AG08395 (cell line): ENCODE data around the gene F7.
"Not testable (repeated sequence)": the region's sequence is repeated elsewhere in the genome, so short reads cannot be mapped to it uniquely, and the experiment has no call there.

Experiments
- DNase-seq: peaks from one replicate; pipeline ENCODE4 v3.0.0; 2012; ENCODE audit warnings: mixed read lengths, low spot score

F7 gene

DNA sequence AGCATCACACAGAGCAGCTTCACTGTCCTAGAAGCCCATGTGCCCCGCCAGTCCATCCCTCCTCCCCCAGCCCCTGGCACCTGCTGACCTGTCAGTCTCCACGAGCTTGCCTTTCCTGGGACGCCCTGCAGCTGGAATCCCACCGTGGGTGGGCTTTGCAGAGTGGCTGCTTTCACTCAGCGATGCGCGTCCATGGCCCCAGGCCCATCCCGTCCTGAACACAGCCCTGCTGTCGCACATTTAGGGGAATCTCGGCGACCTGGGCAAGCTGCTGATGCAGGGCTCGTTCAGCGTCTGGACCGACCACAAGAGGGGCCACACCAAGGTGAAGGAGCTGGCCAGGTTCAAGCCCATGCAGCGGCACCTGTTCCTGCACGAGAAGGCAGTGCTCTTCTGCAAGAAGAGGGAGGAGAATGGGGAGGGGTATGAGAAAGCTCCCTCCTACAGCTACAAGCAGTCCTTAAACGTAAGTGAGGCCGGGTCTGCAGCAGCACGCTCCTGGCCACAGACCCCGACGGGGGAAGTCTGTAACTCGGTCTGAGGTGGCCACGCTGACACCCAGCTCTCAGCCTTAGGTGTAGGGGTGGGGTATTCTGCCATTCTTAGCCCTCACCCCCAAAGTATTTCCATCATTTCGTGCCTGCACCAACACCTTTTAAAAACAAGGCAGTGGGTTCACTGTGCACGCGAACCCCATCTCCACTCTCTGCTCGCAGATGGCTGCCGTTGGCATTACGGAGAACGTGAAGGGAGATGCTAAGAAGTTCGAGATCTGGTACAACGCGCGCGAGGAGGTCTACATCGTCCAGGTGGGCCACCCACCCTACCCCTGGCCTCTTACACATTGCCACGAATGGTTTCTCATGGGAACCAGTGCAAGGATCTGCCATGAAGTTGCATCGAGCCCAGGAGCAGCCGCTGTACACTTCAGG, 18.3 kb upstream of the F7 start:
- no peak for DNase-seq

DNA sequence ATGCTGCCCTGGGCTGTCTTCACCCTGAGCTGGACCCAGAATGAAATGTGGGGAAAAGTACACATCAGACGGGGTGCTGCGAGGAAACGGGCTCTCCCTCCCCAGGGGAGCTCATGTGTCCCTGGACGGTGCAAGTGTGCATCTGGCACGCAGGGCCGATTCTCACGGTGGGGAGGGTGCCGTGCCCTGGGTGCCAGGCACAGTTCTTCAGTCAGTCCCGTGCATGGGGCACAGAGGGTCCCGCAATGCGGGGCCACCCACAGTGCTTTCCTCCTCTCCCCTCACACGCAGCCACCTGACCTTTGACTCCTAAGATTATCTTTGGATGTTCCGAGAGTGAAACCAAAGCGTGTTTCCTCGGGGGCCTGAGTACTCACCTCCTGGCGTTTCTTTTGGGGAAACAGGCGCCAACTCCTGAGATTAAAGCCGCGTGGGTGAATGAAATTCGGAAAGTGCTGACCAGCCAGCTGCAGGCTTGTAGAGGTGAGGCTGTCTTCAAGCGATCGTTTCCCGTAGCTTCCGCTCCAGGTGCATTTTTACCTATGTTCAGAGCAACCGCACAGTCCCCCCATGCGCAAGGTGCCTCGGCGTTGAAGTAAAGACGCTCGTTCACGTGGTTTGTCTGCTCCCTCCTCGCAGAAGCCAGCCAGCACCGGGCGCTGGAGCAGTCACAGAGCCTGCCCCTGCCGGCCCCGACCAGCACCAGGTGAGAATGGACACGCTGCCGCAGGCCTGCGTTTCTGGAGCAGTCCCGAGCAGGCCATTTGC, 17.5 kb upstream of the F7 start:
- DNase-seq, result no peak

DNA sequence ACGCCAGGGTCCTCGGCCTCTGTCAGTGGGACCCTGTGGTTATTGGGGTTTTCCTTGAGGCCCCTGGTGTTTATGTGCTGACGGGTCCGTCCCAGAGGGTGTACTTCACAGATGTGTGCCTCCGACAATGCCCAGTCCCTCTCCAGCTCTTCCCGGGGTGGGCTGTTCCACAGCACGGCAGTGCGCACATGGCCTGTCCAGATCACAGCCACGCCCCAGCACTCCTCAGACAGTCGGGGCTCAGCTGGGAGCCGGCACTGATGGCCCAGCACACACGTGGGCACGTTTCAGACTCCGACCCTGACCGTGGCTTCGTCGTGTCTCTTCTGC, 16.9 kb upstream of the F7 start:
- no peak for DNase-seq

DNA sequence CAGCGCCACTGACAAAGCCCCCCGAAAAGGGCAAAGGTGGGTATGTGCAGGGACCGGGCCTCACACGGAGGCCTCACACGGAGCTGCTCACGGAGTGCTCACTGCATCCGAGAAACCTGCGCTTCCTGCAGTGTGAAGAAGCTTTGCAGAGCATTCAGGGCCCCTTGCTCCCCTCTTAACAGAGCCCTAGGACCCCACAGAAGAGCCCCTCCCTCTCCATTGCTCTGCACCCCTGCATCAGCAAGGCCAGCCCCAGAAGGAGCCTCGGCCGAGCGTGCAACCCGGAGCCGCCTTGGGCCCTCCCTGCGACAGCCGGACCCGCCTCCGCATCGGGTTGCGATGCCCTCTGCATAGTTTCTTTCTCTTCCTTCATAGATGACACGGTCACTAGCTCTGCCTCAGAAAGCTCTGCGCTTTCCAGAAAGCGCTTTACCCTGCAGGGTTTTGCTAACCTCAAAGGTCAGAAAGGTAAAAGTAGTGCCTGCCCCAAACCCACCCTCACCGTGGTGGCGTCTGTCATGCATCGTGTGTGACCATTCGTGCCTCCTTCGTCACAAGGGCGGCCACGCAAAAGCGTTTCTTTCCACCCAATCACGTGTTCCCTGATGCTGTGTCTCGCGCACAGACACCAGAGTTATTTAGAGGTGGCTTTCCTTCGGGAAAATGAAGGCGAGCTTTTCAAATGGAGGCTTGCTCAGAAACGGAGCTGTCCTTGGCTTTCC, 15.7 kb upstream of the F7 start:
- no peak for DNase-seq

DNA sequence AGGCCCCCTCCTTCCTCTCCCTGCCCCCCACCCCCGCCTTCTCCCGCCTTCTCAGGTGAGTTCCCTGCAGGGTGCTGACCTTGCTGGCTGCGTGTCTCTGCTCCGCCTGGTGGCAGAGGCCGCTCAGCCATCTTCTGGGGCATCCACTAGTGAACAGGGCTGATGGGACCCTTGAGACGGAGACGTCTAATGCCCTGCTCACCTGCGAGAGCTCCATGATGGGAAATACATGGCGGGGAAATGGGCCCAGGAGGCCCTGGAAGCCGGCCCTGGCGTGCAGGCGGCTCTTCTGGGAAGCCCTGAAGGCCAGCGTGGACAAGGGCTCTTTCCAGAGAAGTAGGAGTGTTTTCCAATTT, 15.2 kb upstream of the F7 start:
- no peak for DNase-seq

DNA sequence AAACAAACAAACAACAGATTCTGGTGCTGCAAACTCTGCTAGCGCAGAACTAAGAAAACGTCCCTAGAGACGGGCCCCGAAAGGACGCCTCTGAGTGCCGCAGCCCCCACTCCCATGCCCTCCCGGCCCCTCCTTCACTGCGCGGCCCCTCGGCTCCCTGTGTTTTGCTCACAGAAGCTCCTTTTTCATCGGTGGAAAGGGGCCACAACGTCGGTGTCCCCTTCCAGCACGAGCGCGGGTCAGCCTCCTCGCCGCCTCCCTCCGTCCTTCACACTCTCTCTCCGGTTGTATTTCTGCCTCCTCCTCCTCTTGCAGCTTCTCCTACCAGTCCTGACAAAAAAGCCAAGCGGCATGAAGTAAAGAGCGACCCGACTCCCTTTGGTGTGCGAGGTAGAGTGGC, 14.8 kb upstream of the F7 start:
- DNase-seq, result no peak

DNA sequence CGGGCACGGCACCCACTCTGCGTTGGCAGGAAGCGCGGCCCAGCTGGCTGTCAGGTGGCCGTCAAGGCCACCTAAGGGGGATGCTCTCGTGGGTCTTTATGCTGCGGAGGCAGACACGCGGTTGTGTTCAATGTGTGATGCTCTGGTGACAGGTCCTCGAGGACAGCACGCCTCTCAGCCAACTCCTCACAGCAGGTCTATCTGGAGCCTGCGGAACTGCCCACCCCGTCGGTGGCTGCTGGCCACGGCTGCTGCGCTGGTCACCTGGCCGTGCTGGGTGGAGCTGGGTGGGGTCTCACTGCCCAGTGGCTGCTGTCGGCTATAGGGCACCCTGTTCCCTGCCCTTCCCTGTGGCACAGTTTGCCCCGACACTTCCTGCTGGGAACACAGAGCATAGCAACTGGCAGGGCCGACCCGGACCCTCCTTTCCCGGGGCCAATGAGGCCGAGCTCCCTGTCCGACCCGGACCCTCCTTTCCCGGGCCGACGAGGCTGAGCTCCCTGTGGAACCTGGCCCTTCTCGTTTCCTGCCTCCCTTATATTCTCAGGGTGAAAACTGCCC, 14.3 kb upstream of the F7 start:
- no peak for DNase-seq

DNA sequence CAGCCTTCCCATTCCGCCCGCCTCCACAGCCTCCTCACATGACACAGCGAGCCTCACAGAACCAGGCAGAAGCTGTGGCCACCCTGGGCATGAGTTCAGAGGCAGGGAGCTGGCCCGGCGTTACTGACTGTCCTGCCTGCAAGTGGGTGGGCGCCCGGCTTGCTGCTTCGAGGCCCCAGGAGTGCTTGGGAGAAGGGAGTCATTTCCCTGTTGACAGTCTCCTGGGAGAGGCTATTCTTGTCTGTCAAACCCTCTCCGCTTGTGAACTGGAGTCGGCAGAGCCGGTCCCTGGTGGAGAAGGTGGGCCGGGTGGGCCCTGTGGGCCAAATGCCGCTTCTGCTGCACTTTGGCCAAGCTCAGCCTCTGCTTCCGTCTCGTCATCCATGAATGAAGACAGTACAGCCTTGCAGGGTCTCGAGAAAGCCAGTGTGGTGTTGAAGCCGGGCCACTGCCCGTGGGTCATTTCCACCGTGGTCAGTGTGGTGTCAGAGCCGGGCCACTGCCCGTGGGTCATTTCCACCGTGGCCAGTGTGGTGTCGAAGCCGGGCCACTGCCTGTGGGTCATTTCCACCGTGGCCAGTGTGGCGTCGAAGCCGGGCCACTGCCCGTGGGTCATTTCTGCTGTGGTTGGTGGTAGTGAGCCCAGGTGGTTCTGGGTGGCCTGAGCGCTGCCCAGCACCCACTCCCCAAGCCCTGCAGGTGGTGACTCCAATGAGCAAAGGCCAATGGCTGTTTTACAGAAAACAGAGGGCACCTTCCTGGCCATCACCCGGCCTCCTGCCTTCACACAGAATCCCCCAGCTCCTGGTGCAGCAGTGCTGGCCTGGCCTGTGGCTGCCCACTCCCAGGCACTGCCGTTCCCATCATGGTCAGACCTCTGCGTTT, 13.5 kb upstream of the F7 start:
- DNase-seq, result no peak

DNA sequence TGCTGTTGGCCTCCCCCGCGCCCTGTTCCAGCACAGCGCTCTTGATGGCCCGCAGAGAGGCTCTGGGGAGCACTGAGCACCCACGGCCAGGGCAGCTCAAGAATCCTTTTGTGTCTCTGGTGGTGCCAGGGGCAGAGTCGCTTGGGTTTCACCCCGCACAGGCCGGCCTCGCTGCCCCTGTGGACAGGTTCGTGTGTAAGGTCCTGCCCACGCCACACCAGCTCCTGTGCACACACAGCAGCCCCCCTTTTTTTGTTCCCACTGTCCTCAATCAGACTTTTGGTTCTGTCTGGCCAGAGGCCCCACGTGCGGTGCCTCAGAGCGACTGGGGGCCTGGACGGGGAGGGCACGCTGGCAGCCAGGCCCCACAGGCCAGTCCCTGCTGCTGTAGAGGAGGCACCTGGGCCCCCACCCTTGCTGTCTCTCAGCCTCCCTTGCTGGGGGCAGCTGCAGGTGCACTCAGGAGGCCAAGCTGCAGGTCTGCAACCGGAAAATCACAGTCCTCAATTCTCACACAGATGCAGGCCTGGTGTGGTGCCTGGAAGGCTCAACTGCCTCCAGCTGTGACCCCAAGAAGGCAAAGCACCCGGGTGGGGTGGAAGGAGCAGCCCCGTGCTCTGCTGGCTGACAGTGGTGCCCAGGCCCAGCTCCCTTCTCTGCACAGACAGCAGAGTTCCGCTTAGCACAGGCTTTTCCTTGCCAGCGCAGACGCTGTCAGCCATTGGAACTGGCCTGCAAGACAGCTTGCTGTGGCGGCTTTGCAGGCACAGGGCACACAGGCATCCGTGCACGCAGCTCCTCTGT, 12.6 kb upstream of the F7 start:
- DNase-seq, result no peak

DNA sequence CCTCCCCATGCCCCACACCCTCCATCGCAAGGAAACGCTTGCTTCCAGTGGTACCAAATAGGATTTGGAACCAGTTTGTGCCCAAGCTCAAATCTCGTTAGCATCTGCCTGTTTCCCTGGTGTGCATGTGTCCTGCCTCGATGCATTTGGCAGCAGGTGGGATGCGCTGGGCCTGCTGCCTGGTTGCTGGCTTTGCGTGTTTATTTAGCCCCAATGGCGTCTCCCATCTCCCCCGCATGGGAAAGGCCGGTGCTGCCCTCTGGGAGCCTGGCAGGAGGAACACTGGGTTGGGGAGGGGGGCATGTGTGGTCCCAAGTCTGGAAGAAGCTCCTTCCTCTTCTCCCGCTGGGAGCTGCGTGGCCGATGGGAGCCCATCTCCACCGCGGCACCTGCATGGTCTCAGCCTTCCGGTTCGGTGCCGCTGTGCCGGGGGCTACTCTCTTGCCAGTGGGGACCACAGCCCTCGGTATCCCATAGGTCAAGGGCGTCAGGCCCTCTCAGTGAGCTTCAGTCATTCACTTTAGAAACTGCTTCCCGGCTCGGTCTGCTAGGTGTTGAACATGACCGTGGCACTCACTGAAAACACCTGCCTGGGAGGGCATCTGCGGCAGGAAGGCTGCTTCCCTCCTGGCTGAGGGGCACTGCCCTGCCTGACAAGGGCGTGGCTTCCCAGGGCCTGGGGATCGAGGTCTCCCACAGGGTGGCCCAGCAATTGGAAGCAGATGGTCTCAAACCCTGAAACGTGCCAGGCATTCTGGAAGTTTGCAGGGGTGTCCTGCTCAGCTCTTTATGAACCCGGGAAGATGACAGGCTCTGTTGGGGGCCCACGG, 11.8 kb upstream of the F7 start:
- DNase-seq, result no peak

DNA sequence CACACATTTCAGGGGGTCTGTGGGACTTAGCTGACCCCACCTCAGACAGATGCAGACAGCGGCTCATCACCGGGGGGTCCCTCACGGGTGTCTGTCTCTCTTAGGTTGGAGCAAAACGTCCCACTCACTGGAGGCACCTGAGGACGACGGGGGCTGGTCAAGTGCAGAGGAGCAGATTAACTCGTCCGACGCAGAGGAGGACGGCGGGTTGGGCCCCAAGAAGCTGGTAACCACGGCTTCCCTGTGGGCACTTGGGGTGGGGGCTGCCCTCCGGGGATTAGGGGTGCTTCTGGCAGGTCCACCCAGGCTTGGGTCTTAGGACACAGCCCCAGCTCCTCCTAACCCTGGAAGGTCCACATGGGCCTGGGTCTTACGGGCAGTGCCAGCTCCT, 11.2 kb upstream of the F7 start:
- no peak for DNase-seq

DNA sequence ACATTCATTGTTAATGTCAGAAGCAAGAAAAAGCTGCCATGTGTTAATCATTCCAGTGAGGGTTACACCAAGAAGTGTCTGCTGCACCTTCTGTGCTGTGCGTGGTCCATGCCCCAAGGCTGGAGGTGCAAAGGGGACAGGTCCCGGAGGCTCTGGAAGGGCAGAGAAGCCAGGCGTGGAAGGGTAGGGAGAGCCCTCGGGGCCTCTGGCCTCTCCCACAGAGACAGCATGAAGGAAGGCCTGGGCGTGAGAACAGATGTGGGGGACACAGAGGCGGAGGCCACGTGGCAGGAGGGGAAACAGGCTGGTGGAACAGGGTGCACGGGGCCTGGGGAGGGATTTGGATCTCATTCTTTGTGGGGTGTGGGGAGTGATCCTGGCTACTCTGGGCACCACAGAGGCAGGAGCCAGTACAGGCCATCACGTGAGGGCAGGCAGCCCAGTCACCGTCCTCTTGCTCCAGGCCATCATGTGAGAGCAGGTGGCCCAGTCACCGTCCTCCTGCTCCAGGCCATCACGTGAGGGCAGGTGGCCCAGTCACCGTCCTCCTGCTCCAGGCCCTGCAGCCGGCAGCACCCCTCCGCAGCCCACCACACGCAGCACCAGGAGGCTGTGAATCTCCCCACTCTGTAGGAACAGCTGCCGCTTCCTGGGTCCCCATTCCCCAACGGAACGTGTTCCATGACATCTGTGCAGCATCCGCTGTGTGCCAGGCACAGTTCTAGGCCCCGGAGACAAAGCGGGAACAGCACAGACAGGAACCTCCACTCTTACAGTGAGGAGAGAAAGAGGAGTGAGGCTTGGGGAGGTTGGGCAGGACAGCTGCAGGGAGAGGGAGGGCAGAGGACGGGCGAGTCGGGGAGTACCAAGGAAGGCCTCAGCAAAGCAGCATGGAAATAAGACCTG, 10.2 kb upstream of the F7 start:
- DNase-seq, result no peak

DNA sequence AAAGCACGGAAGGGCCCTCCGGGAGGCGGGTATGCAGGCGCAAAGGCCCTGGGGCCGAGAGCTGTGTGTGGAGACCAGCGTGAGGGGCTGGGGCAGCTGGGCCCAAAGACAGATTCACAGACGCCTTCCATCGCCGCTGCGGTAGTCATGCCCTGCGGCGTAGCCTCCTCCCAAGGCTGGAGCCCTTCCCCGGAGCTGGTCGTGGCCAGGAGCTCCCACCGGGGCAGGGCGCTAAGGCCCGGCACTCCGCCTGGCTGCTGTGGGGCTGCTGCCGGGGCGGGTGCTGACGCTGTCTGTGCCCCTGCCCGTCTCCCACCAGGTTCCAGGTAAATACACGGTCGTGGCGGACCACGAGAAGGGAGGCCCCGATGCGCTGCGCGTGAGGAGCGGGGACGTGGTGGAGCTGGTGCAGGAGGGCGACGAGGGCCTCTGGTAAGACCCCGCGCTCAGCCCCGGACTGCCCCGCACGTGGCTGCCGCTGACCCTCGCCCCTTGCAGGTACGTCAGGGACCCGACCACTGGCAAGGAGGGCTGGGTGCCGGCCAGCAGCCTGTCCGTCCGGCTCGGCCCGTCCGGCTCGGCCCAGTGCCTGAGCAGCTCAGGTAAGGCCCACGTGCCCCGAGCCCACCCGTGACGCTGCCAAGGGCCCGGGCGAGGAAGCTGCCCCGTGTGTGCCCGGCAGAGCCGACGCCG, 9.4 kb upstream of the F7 start:
- no peak for DNase-seq

DNA sequence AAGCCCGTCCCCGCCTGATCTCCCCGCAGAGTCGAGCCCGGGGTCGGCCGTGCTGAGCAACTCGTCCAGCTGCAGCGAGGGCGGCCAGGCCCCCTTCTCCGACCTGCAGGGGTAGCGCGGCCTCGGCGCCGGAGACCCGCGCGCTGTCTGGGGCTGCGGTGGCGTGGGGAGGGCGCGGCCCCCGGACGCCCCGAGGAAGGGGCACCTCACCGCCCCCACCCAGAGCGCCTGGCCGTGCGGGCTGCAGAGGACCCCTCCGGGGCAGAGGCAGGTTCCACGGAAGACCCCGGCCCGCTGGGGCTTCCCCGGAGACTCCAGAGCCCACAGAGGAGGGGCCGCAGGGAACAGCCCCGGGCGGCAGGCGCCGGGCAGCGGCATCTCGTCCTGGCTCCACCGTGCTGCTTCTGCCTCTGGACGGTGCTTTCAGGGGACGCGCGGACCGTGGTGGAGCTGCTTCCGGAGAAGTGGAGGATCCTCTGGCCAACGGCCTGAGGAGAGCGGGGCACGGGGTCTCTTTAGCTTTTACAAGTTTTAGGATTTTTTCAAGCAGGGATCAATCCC, 8.8 kb upstream of the F7 start:
- no peak for DNase-seq

DNA sequence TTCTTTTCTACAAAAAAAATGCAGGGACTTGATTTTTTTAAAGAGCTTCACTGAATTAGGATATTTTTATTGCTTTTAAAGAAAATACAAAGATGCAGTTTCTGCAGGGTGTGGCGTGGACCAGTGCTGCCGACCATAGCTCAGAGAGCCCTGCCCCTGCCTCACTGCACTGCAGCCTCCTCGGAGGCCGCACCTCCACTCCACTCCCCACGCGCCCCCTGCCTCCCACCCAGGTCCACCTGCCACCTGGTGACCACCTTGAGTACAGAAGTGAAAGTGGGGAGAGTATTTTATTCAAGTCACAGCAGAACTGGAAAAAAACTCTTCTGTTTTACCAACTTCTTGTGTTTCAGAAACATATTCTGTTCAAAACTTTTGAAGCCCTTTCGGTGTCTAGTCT, 7.9 kb upstream of the F7 start:
- DNase-seq, result no peak

DNA sequence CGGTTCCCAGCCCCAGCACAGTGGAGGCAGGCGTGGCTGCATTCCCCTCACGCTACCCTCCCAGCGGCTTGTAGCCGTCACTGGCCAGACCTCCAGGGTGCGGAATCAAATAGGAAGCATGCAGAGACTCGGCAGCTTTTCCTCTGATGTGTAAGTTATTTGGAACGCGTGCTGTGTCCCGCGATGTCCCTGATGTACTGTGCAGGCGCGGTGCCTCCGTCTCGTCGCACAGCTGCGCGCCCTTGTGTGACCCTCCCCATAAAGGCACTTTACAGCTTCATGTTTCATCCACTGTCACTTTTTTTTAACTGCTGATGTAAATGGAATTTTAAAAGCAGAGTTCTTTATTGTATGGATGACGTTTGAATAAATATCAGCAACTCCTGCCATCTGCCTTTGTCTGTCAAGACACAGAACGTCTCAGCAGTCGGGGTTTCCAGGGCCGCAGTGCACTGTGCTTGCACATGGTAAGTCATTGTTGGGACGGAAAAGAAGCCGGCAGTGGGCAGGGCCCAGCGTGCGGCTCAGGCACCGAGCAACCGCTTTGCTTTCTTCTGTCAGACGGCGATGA, 7.3 kb upstream of the F7 start:
- peak; percentile 89 for DNase-seq

DNA sequence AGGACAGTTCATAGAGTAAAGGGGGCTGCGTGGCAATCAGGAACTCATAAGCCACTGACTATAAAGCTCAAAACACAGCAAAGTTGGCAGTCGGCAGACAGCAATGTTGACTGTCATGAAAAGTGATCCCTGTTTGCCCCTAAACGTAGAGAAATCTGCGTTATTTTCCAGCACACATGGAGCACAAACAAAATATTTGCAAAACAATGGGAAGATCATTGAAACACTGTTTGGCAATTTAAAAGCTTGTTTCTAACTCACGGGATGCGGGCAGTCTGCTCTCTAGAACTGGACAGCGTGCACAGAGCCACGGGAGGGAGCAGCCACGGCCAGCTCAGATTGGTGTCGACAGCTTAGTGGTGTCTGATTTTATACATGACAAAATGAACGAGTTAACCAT, 6.4 kb upstream of the F7 start:
- DNase-seq, result no peak

DNA sequence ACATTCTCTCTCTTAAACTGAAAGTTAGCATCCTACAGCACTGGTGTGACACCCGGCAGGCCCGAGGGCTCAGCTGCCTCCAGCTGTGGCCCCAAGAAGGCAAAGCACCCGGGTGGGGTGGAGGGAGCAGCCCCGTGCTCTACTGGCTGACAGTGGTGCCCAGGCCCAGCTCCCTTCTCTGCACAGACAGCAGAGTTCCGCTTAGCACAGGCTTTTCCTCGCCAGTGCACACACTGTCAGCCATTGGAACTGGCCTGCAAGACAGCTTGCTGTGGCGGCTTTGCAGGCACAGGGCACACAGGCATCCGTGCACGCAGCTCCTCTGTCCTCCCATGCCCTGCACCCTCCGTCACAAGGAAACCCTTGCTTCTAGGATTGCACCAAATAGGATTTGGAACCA, 3.3 kb upstream of the F7 start:
- DNase-seq, result not testable (repeated sequence)
